Choroid plexus epithelial cell (primary cell): ENCODE results near the gene FKBP1C.
"Not testable (repeated sequence)": the region's sequence is repeated elsewhere in the genome, so short reads cannot be mapped to it uniquely, and the experiment has no call there.

Experiments
- DNase-seq: peaks from one replicate; pipeline ENCODE4 v3.0.0-alpha.2; 2010; ENCODE audit warnings: low read depth
- H3K4me3 ChIP-seq: 2 replicates; pipeline ENCODE4 v1.5.1; 2011; ENCODE audit warnings: low read depth, mild to moderate bottlenecking, control low read depth, low read length, moderate library complexity
- CTCF ChIP-seq: conservative IDR thresholded peaks from 2 replicates; pipeline ENCODE4 v1.5.1; 2011; ENCODE audit warnings: low read depth, mild to moderate bottlenecking, control low read depth, inconsistent platforms, low read length, moderate library complexity

Gene FKBP1C

GRCh38 chr6:63197741-63198140 is 13.5 kb upstream of the FKBP1C start:
- H3K4me3 ChIP-seq, result no peak overlapping the region
- TF ChIP-seq CTCF, result no peak
- DNase-seq, result no peak

GRCh38 chr6:63213325-63213724 is 2.1 kb downstream of the FKBP1C start:
- DNase-seq, result no peak
- no peak for TF ChIP-seq CTCF
- no peak overlapping the region for H3K4me3 ChIP-seq

- no peak overlapping the region for H3K4me3 ChIP-seq
- no peak for DNase-seq
- no peak for TF ChIP-seq CTCF
Measured at GRCh38 chr6:63214816-63215215, 3.5 kb downstream of the FKBP1C start.

- DNase-seq, result no peak
- H3K4me3 ChIP-seq, result no peak overlapping the region
- TF ChIP-seq CTCF, result no peak
Measured at GRCh38 chr6:63224179-63224578, 12.9 kb downstream of the FKBP1C start.

- not testable (repeated sequence) for H3K4me3 ChIP-seq, DNase-seq
Measured at GRCh38 chr6:63225987-63226386, 14.7 kb downstream of the FKBP1C start.

GRCh38 chr6:63227928-63228894 is 16.9 kb downstream of the FKBP1C start:
- DNase-seq, H3K4me3 ChIP-seq: not testable (repeated sequence)

GRCh38 chr6:63230027-63230426 is 18.8 kb downstream of the FKBP1C start:
- H3K4me3 ChIP-seq, DNase-seq: not testable (repeated sequence)

GRCh38 chr6:63230511-63230910 is 19.2 kb downstream of the FKBP1C start:
- not testable (repeated sequence) for H3K4me3 ChIP-seq, DNase-seq

- H3K4me3 ChIP-seq, result no peak overlapping the region
- TF ChIP-seq CTCF, result no peak
Measured at GRCh38 chr6:63236398-63236817, 25.1 kb downstream of the FKBP1C start.

More at GRCh38 chr6:63236398-63236817, 25.1 kb downstream of the FKBP1C start:
- no peak for DNase-seq
